Measurements from ENCODE around the gene PRPSAP2. TPM values are rescaled to one million over a fixed set of nuclear protein-coding genes. Genes with fewer than 3 reads are reported as not detected.

Gene PRPSAP2
- polyA plus RNA-seq, 1 experiment = 13.0 TPM

DNA sequence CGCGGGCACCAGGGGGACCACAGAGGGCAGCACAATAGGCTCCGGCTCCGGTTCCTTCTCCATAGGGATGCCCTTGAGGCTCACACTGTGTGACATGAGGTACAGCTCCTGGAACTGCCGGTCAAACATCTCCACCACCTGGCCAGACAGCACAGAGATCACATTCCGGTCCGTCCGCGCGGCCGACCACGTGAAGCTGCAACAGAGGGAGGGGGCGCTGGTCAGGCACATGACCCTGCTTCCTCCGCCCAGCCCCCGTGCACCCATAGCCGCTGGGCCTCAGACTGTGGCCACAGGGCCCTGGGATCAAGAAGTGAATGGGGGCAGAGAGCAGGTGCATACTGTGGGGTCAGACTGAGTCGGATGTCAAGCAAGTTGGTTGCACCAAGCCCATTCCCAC lies 120.7 kb downstream of the PRPSAP2 start:
- POLR2A ChIA-PET = no interaction called here
- DNase-seq (ENCODE audit: low read depth) = no peak
- H3K4me3 ChIP-seq (ENCODE audit: low read depth, low read length) = no peak overlapping the region
- no peaks in the 10 kb centered on the region for H3K27me3 ChIP-seq (ENCODE audit: control insufficient read depth, insufficient read depth, low read length)
- peaks cover 31% of the 10 kb centered on the region for H3K36me3 ChIP-seq (ENCODE audit: control insufficient read depth, insufficient read depth, low read length)
- TF ChIP-seq CTCF (IDR thresholded peaks at IDR 0.05; ENCODE audit: insufficient read depth, low read depth, low read length) = no peak
- CTCF ChIA-PET = interaction anchor here (1.0 kb wide), 1 partner anchor 17 kb away, joined by 3 read pairs; no protein-coding TSS in a partner anchor

Small RNAs within 50 kb of the gene (small RNA-seq; reads per million reads assigned to genes)
- gene RF00324 (ENCODE audit: insufficient read length, low read depth, low replicate concordance) = not detected

Other genes with a start within 250 kb of the PRPSAP2 start
- gene TBC1D28, start 213.7 kb upstream of the PRPSAP2 start, polyA plus RNA-seq (2011; rRNA removed) = not detected in 2 replicates
- gene FOXO3B, start 175.8 kb upstream of the PRPSAP2 start, polyA plus RNA-seq (2011; rRNA removed) = 3.4 and 5.8 TPM in 2 replicates
- gene FBXW10, start 114.1 kb upstream of the PRPSAP2 start, polyA plus RNA-seq (2011; rRNA removed) = 0.10 and 0.12 TPM in 2 replicates
- gene TVP23B, start 76.9 kb upstream of the PRPSAP2 start, polyA plus RNA-seq (2011; rRNA removed) = 19.1 and 54.6 TPM in 2 replicates
- 0.05 TPM in 1 of 2 replicates, not detected in the other for gene SLC5A10, start 94.0 kb downstream of the PRPSAP2 start, polyA plus RNA-seq (2011; rRNA removed)
- gene FAM83G, start 146.6 kb downstream of the PRPSAP2 start, polyA plus RNA-seq (2011; rRNA removed) = 5.5 and 10.3 TPM in 2 replicates
- gene GRAP, start 188.8 kb downstream of the PRPSAP2 start, polyA plus RNA-seq (2011; rRNA removed) = 0.05 and 0.06 TPM in 2 replicates